Endothelial cell of umbilical vein (primary cell): ENCODE measurements around the gene PDHX. TPM values are rescaled to one million over a fixed set of nuclear protein-coding genes. Genes with fewer than 3 reads are reported as not detected.

ENCODE experiments used
- BruUV-seq: library from RNA; stranded (reverse); fragments of 400-500 nt; replicated peaks from 2 replicates; lab custom pipeline; 2021; lab: Mats Ljungman, UMichigan
- CTCF ChIA-PET: fragments of 300-600, 350-600 bp; sonication (Branson Sonifier 250); formaldehyde crosslinking; loops from one replicate; lab custom pipeline; 2021; ENCODE audit warnings: antibody characterized with exemption, inconsistent platforms; lab: Charles Lee
- POLR2A ChIA-PET: fragments of 300-600, 350-600 bp; sonication (Branson Sonifier 250); formaldehyde crosslinking; loops from one replicate; lab custom pipeline; 2021; ENCODE audit warnings: antibody characterized with exemption, inconsistent platforms; lab: Charles Lee
- DNase-seq: peaks from one replicate; pipeline ENCODE4 v3.0.0-alpha.2; 2011; ENCODE audit warnings: low read depth, low spot score
- FAIRE-seq: peaks from 2 replicates; lab custom pipeline; 2011; peaks lifted over from hg19 to GRCh38; lab: Jason Lieb, UNC
- H2AFZ ChIP-seq: 2 replicates; pipeline ENCODE4 v1.6.0; 2012; ENCODE audit warnings: low read depth, low read length, control low read depth, inconsistent platforms
- H3K27ac ChIP-seq: 2 replicates; pipeline ENCODE4 v1.5.1; 2011; ENCODE audit warnings: low read depth, mild to moderate bottlenecking, control low read depth, low read length, moderate library complexity; ENCODE audit not compliant: insufficient read depth
- H3K27me3 ChIP-seq, 2 experiments: 2 replicates each; pipeline versions ENCODE4 v1.6.0 to v1.6.1; 2011; ENCODE audit warnings: low read length in 2 of 2, mixed read lengths in 1 of 2; ENCODE audit not compliant: control insufficient read depth in 2 of 2, insufficient read depth in 2 of 2
- H3K36me3 ChIP-seq, 2 experiments: 2 replicates in 1 of 2; 3 replicates in 1 of 2; pipeline ENCODE4 v1.5.1; 2011; ENCODE audit warnings: low read length in 2 of 2, mild to moderate bottlenecking in 1 of 2, moderate library complexity in 1 of 2; ENCODE audit not compliant: control insufficient read depth in 2 of 2, insufficient read depth in 2 of 2; ENCODE audit errors: extremely low read depth in 1 of 2
- H3K4me1 ChIP-seq: 3 replicates; pipeline ENCODE4 v1.5.1; 2011; ENCODE audit warnings: mild to moderate bottlenecking, low read length; ENCODE audit not compliant: control insufficient read depth, insufficient read depth; ENCODE audit errors: extremely low read depth
- H3K4me2 ChIP-seq: 2 replicates; pipeline ENCODE4 v1.6.1; 2011; ENCODE audit warnings: low read length, control low read depth, mixed read lengths; ENCODE audit not compliant: insufficient read depth
- H3K4me3 ChIP-seq, 3 experiments: fragments of 200-600 bp in 1 of 3; sonication (generic), shearing (Covaris generic) in 1 of 3; replicated peaks in 1 of 3; 2 replicates each; pipeline ENCODE4 v1.5.1; 2011 to 2016; ENCODE audit warnings: control low read depth in 3 of 3, low read length in 3 of 3, mild to moderate bottlenecking in 2 of 3, inconsistent platforms in 1 of 3, low read depth in 1 of 3, moderate library complexity in 1 of 3; ENCODE audit not compliant: insufficient read depth in 1 of 3
- H3K79me2 ChIP-seq: 2 replicates; pipeline ENCODE4 v1.6.0; 2012; ENCODE audit warnings: low read length, inconsistent platforms; ENCODE audit not compliant: control insufficient read depth, insufficient read depth
- H3K9ac ChIP-seq: replicated peaks from 2 replicates; pipeline ENCODE3; 2011; ENCODE audit warnings: low read length, control low read depth; ENCODE audit not compliant: insufficient read depth; ENCODE audit errors: extremely low read depth
- H3K9me1 ChIP-seq: replicated peaks from 3 replicates; pipeline ENCODE4 v1.6.0; 2011; ENCODE audit warnings: mild to moderate bottlenecking, low read length; ENCODE audit not compliant: control insufficient read depth, insufficient read depth; ENCODE audit errors: extremely low read depth
- H3K9me3 ChIP-seq: replicated peaks from 2 replicates; pipeline ENCODE4 v1.5.1; 2012; ENCODE audit warnings: low read length, inconsistent platforms; ENCODE audit not compliant: control insufficient read depth, insufficient read depth
- H4K20me1 ChIP-seq: replicated peaks from 2 replicates; pipeline ENCODE3; 2011; ENCODE audit warnings: mild to moderate bottlenecking, low read length; ENCODE audit not compliant: control insufficient read depth, insufficient read depth; ENCODE audit errors: extremely low read depth
- EZH2 ChIP-seq: IDR thresholded peaks from 2 replicates; pipeline ENCODE4 v1.6.1; 2012; ENCODE audit warnings: borderline replicate concordance, low read depth, mild to moderate bottlenecking, moderate library complexity, low read length, inconsistent platforms; ENCODE audit not compliant: severe bottlenecking
- FOS ChIP-seq: IDR thresholded peaks from 2 replicates; pipeline ENCODE4 v1.6.1; 2011; ENCODE audit warnings: mild to moderate bottlenecking, low read length, moderate library complexity, borderline replicate concordance; ENCODE audit not compliant: insufficient read depth
- GATA2 ChIP-seq: IDR thresholded peaks from 2 replicates; pipeline ENCODE4 v1.7.0; 2011; ENCODE audit warnings: low read depth, mild to moderate bottlenecking, moderate library complexity, mixed read lengths, low read length; ENCODE audit not compliant: insufficient read length, insufficient read depth
- JUN ChIP-seq: IDR thresholded peaks from 2 replicates; pipeline ENCODE4 v1.6.1; 2011; ENCODE audit warnings: borderline replicate concordance, low read depth; ENCODE audit not compliant: insufficient read length, insufficient read depth
- MYC ChIP-seq: IDR thresholded peaks from one replicate; pipeline ENCODE4 v1.6.1; 2011; ENCODE audit warnings: mild to moderate bottlenecking, low read depth, low read length
- POLR2A ChIP-seq: IDR thresholded peaks from 2 replicates; pipeline ENCODE4 v1.6.1; 2012; ENCODE audit warnings: low read depth, mild to moderate bottlenecking, control low read depth, low read length
- POLR2AphosphoS5 ChIP-seq: IDR thresholded peaks from 2 replicates; pipeline ENCODE4 v1.6.1; 2012; ENCODE audit warnings: low read depth, mild to moderate bottlenecking, control low read depth, low read length, moderate library complexity; ENCODE audit not compliant: insufficient read depth
- dilution Hi-C: fragments of 300-500 bp; cut with MboI; formaldehyde crosslinking; loops from one replicate; pipeline ENCODE4 v1.15.0; 2019; ENCODE audit warnings: low sequenced_read_pairs; ENCODE audit not compliant: extremely low pct_ligation_motif_present
- intact Hi-C: fragments of 100-400 bp; cut with micrococcal nuclease; formaldehyde crosslinking; loops from one replicate; pipeline ENCODE4 v1.10.0; 2022
- polyA plus RNA-seq, 4 experiments: library from polyadenylated mRNA; depleted of rRNA in 3 of 4; stranded (reverse) in 3 of 4; unstranded in 1 of 4; fragments of >200 nt; gene quantifications; 2 replicates each; pipeline versions ENCODE4 v1.2.1 to v1.2.3, GENCODE V29; 2011 to 2012; ENCODE audit warnings: missing spikeins in 1 of 4
- total RNA-seq: library from RNA; stranded (reverse); gene quantifications from 2 replicates; pipeline ENCODE4 v1.2.3, GENCODE V29; 2021
- TF ChIP-seq, protein P1 (sequence below), 2 donors: IDR thresholded peaks; 1 replicate in 1 of 2; 2 replicates in 1 of 2; pipeline ENCODE4 v1.5.1; 2011; ENCODE audit warnings: low read length in 2 of 2, mild to moderate bottlenecking in 2 of 2, moderate library complexity in 2 of 2, control low read depth in 1 of 2, inconsistent platforms in 1 of 2, low read depth in 1 of 2; ENCODE audit not compliant: insufficient read depth in 1 of 2; ENCODE audit errors: extremely low read depth in 1 of 2
- TF ChIP-seq, protein P2 (sequence below): IDR thresholded peaks from 2 replicates; pipeline ENCODE4 v1.6.1; 2011; ENCODE audit not compliant: insufficient read depth, insufficient read length

Gene PDHX
- total and polyA plus RNA-seq, 2 donors (not counting 3 experiments of a cell fraction or from before 2014, with no cell fraction given): 10.5 to 30.5 TPM

DNA sequence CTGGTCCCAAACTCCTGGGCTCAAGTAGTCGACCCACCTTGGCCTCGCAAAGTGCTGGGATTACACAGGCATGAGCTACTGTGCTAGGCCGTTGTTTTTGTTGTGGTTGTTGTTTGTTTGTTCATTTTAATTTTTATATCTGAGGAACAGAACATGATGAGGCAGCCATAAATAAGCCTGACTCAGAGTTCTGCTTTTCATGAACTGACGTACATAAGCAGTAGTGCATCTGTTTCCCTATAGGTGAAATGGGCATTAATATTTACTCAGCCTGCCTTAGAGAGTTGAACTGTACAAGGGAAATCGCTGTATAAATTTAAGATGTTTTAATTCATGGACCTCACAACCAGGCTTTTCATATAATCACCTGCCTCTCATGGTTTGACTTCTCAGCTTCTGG, 80.5 kb downstream of the PDHX start:
- no peak overlapping the region for H3K4me3 ChIP-seq
- no peak for TF ChIP-seq POLR2A
- no peak for TF ChIP-seq FOS
- no peak for TF ChIP-seq EZH2
- TF ChIP-seq, protein P1, sequence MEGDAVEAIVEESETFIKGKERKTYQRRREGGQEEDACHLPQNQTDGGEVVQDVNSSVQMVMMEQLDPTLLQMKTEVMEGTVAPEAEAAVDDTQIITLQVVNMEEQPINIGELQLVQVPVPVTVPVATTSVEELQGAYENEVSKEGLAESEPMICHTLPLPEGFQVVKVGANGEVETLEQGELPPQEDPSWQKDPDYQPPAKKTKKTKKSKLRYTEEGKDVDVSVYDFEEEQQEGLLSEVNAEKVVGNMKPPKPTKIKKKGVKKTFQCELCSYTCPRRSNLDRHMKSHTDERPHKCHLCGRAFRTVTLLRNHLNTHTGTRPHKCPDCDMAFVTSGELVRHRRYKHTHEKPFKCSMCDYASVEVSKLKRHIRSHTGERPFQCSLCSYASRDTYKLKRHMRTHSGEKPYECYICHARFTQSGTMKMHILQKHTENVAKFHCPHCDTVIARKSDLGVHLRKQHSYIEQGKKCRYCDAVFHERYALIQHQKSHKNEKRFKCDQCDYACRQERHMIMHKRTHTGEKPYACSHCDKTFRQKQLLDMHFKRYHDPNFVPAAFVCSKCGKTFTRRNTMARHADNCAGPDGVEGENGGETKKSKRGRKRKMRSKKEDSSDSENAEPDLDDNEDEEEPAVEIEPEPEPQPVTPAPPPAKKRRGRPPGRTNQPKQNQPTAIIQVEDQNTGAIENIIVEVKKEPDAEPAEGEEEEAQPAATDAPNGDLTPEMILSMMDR (IDR thresholded peaks at IDR 0.05; ENCODE audit: extremely low read depth in 1 of 2, insufficient read depth in 1 of 2, low read depth in 1 of 2, low read length in 2 of 2): no peak
- no peak for TF ChIP-seq MYC
- no peak for TF ChIP-seq POLR2AphosphoS5
- no peak for TF ChIP-seq GATA2
- no peak for TF ChIP-seq JUN
- TF ChIP-seq, protein P2, sequence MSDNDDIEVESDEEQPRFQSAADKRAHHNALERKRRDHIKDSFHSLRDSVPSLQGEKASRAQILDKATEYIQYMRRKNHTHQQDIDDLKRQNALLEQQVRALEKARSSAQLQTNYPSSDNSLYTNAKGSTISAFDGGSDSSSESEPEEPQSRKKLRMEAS: no peak
- no peaks in the 10 kb centered on the region for H3K27me3 ChIP-seq
- no peak for FAIRE-seq
- no peaks in the 10 kb centered on the region for H3K79me2 ChIP-seq
- H2AFZ ChIP-seq: no peak overlapping the region
- H4K20me1 ChIP-seq: no peaks in the 10 kb centered on the region
- ChIA-PET POLR2A (no interaction called here), CTCF (interaction anchor here (1.0 to 4.0 kb wide), 7 partner anchors 20 to 242 kb away, joined by 3 to 32 read pairs (median 4); no protein-coding TSS in a partner anchor)
- H3K9me1 ChIP-seq: no peaks in the 10 kb centered on the region
- no peak overlapping the region for H3K9ac ChIP-seq
- H3K4me2 ChIP-seq: no peak overlapping the region
- peaks cover 4% of the 10 kb centered on the region for H3K4me1 ChIP-seq
- H3K9me3 ChIP-seq: no peaks in the 10 kb centered on the region
- DNase-seq: no peak
- intact Hi-C loops: loop anchor here (5.0 kb wide), 1 partner anchor 70 kb away; no protein-coding TSS in a partner anchor
- dilution Hi-C loops: no loop called here
- no peak overlapping the region for H3K27ac ChIP-seq
- BruUV-seq: no TSS peak
- H3K36me3 ChIP-seq: peaks cover 0 to 2% of the 10 kb centered on the region in 2 experiments
